CMK (cell line): ENCODE data around the gene ALKBH2.

ENCODE experiments used
- DNase-seq: peaks from one replicate; pipeline ENCODE4 v3.0.0-alpha.2; 2010; ENCODE audit warnings: low read depth

ALKBH2 gene

DNA sequence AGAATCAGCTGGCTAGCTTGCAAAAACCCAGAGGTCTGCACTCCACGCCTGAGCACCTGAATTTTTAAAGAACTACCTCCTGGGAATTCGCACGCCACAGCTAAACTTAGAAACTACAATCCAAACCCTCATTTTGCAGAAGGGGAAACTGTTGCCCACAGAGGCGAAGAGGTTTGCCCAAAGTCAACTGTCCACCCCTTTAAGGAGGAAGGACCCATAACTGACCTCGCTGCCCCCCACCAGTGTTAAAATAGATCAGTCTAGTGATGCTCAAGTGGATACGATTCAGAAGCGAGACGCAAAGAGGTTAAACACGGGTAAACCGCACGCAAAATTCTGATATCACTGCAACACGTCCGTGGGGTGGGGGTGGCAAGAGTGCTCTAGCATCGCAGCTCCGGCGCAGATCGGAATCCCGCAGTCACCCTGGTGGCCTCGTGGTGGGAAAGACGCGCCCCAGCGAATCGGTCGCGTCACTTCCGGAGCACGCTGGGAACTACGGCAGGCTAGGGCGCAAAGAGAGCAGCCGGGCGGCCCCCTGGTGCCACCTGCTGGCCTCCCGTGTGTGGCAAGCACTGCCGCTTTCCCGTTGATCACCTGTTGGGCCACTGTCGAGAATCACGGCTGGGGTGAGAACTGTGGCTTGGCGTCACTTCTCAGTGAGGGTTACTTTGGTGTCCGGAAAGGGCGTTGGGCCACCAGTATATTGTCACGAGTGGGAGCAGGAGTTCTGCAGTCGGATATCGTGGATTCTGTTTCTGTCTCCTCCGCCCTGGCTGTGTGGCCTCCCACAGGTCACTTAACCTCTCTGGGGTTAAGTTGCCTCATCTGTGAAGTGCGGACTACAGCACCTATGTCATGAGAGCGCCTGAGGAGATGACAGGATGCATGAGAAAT is at the start of gene ALKBH2:
Gene ALKBH2 (minus strand): TSS at position 451 of the 897 bp plus-strand sequence. CDS start 686 bp downstream, outside the sequence.
- peak; percentile 80 for DNase-seq

GRCh38 chr12:109140560-109140959 is 47.3 kb upstream of the ALKBH2 start:
- no peak for DNase-seq

DNA sequence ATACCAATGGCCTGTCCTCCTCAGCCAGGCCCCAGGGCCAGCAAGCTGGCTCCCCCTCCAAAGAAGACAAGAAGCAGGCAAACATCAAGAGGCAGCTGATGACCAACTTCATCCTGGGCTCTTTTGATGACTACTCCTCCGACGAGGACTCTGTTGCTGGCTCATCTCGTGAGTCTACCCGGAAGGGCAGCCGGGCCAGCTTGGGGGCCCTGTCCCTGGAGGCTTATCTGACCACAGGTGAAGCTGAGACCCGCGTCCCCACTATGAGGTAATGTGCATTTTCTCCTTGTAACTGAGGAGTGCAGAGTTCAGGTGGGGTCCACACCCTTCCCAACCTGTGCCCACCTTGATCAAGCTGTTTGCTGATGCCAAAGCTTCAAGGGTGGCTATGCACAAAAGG is 46.5 kb upstream of the ALKBH2 start:
- DNase-seq = no peak

GRCh38 chr12:109139360-109139759 is 46.1 kb upstream of the ALKBH2 start:
- no peak for DNase-seq

DNA sequence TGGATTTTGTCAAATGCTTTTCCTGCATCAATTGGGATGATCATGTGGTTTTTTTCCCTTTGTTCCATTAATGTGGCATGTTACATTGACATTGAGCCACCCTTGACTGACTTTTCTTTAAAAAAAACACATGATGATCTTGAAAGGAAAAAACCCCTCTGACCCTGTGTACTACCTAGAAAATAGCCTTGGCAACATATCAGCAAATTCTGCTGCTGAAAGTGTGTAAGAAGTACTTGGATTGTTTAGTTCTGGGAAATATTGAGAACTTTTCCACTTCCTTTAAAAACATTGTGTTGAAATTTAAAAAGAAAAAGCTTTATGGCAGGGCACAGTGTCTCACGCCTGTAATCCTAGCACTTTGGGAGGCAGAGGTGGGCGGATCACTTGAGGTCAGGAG is 43.8 kb upstream of the ALKBH2 start:
- no peak for DNase-seq

DNA sequence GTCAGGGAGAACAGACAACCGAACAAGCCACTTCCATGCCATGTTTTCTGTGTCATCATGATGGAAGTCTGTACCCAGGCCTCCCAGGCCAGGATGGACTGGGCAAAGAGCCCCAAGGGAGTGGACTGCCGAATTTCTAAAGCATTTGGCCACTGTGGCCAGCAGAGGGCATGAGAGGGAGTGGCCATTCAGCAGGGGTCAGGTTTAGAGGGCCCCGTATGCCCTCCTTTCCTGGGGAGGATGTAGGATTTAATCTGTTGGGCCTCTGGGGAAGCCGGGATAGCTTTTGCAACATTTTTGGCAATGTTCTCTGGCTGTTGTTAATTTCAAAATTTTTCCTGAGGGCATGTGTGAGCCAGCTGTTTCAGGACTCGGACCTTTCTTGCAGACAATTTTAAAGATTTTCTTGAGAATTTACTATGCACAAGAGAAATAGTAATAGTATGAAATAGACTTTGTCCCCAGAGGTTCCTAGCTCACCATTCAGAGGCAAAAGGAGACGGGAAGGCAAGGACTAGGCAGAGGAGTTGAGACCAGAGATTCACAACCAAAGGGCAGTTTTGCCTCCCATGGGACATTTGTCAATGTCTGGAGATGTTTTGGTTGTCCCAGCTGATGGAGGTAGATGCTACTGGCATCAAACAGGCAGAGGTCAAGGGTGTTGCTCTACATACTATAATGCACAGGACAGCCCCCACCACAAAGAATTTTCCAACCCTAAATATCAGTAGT is 41.1 kb upstream of the ALKBH2 start:
- no peak for DNase-seq

- no peak for DNase-seq
These were observed 38.1 kb upstream of the ALKBH2 start for GRCh38 chr12:109131154-109132050.

GRCh38 chr12:109130297-109131153 is 37.3 kb upstream of the ALKBH2 start:
- no peak for DNase-seq

DNA sequence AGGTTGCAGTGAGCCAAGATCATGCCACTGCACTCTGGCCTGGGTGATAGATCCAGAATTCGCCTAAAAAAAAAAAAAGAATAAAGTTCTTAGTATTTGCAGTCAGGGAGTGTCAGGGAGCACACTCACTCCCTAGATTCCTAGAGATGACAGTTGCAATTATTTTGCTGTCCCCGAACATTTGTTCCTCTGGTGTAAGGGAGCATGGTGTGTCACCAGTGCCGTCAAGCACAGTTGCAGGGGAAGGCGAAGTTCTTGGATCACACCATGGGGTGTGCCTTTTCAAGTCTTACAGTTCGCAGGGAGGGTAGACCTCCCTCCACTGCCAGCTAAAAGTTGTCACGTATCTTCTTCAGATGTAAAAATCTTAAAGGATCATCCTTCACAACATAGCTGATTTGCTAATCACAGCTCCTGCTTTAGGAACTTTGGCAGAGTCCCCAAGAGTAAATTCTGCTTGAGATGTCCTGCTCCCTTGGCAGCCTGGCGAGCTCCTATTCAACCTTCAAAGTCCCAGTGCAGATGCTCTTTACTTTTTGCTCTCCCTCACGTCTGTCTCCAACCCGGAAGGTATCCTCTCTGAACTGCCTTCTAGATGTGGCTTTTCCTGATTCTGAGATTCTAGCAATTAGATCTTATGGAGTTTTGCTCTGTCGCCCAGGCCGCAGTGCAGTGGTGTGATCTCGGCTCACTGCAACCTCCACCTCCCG is 34.4 kb upstream of the ALKBH2 start:
- DNase-seq = no peak

DNA sequence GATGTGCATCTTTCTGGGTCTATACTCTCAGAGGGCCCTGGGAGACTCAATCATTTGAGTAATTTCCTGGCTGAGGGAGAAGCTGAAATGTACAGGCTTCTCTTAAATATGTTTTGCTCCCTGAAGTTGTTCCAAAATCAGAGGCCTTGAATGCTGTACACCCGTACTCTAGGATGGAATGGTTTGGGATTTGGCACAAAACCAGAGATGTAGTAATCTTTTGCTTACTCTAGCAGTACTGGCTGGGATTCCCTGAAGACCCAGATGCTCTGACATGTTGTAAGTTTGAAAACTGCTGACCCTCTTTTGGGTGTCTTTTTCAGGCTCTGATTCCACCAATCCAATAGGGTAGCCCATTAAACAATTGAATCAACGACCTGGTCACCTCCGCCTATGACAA is 33.5 kb upstream of the ALKBH2 start:
- DNase-seq = no peak

DNA sequence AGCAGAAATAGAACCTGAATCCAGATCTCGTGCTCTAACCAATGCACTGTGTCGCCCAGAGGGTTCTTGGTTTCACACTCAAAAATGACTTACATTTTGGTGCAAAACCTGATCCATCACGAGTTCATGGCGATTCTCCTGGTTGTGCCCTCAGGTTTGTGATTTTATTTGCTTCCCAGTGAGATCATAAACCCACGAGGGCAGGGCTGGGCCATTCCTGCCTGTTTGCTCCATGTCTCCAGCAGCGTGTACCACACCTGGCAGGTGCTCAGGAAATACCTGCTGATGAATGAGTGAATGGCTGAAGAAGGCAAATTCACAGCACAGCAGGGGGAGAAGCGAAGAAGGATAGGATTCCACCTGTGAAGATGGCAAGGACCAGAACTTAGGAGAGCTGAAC is 32.5 kb upstream of the ALKBH2 start:
- DNase-seq = no peak

DNA sequence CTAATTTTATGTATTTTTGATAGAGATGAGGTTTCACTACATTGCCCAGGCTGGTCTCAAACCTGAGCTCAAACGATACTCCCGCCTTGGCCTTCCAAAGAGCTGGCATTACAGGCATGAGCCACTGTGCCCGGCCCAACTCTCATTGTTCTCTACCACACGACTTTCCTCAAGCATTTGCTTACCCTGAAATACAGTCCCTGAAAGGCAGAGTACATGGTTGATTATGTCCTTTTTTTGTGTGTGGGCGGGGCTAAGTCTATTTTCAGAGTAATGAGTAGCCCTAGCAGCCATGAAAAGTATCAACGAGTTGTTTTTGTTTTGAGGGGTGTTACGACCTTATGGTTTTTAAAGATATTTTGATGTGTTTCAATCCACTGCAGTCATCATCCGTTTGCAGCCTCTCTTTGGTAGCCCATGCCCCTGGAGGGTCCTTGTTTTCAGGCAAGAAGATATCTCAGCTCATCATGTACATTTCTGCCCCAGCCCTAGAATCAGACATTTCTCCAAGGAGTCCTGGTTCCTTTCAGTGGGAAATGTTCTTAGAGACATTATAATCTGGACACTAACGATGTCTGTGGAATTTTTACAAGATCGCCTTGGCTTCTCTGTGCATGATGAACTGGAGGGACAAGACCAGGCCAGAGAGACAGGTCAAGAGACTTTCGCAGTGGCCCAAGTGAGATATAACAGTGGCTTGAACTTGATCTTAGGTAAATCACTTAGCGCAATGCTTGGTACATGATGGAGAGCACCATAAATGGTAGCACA is 31.8 kb upstream of the ALKBH2 start:
- no peak for DNase-seq

DNA sequence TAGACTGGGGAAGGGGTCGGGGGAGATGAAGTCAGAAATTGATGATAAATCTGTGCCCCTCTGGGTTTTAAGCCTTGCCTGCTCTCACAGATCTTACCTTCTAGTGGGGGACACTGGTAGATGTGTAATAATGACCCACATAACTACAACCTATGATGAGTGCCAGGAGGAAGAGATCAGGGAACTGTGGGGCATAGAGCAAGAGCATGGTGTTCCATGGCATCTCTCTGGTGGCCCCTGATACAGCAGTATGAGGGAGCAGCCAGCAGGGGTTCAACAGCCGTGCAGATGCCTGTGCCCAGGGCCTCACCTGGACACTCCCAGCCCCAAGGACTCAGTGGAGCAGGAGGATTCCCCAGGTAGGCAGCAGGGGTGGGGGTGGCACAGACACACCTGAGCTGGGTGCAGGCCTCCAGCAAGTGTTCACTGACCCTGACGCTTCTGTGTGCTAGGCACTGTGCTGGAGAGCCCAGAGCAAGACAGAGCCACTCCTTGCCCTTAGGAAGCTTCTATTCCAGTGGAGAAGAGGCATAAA is 28.1 kb upstream of the ALKBH2 start:
- no peak for DNase-seq

DNA sequence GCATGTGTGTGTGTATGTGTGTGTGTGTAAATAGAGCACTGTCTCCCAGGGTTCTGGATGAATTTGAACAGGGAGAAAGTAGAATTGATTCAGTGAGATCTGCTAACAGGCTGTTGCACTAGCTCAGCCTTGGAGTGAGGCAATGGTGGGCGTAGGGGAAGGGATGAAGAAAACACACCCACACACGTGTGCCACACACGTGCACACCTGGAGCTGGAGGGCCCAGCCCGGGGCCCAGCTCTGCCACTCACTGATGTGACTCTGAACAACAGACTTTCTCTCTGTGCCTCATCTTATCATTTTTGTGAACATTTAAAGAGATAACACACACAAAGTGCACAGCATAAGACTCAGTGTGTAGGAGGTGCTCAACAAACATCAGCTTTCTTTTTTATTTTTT is 27.3 kb upstream of the ALKBH2 start:
- DNase-seq = no peak

DNA sequence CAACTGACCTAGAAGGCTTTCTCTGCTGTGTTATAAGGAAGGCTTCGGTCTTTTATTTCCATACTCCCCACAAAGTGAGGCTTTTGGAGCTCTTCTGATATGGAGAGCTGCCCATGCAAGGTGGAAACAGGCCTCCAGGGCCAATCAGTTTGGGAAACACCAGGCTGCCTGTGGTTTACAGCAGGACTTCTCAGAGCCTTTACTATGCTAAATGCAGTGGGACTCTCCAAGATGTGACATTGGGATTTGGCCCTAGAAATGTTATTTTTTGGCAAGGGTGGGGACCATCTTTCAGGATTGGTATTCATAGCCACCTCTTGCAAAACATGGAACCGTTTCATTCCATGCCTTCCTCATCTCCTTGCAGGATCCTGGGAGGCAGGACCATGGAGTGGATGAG is 26.8 kb upstream of the ALKBH2 start:
- no peak for DNase-seq

DNA sequence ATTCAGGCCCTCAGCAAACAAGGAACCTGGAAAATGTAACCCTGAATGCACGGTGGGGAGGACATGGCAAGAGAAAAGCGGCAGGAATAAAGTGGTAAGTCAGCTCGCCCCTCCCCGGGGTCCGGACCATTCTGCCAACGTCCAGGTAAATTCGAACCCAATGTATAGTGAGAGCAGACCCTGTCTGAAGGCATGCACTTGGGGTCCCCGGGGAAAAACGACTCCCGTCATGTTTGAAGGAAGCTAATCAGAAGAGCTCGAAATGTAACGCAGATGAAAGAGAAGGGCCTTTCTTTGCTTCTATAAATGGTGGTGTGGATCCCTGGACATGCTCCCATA is 23.3 kb upstream of the ALKBH2 start:
- DNase-seq = no peak

GRCh38 chr12:109115758-109116610 is 22.7 kb upstream of the ALKBH2 start, which contains the start of gene ACACB:
Gene ACACB (plus strand): TSS chr12:109116587. CDS start chr12:109139406, 22,819 bp downstream.
- no peak for DNase-seq

- no peak for DNase-seq
These were observed 22.1 kb upstream of the ALKBH2 start for GRCh38 chr12:109115404-109115757.

DNA sequence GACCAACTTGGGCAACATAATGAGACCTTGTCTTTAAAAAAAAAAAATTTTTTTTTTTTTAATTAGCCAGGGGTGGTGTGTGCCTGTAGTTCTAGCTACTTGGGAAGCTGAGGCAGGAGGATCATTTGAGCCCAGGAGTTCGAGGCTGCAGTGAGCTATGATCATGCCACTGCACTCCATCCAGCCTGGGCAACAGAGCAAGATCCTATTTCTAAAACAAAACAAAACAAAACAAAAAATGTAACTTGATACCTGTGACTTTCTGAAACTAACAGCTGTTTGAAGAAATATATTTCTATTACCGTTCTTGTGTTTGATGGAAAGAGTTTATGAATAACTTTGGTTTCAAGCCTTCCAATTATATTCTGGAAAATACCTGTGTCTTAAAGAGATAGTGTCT is 21.4 kb upstream of the ALKBH2 start:
- DNase-seq = no peak
